Superior temporal gyrus (tissue), 1 donor: Measurements from ENCODE around the gene SKAP1.
"Not testable (repeated sequence)": the region's sequence is repeated elsewhere in the genome, so short reads cannot be mapped to it uniquely, and the experiment has no call there.

Experiments
- DNase-seq: peaks from one replicate; pipeline ENCODE4 v3.0.0-alpha.2; 2016; ENCODE audit errors: extremely low spot score

The SKAP1 gene

DNA sequence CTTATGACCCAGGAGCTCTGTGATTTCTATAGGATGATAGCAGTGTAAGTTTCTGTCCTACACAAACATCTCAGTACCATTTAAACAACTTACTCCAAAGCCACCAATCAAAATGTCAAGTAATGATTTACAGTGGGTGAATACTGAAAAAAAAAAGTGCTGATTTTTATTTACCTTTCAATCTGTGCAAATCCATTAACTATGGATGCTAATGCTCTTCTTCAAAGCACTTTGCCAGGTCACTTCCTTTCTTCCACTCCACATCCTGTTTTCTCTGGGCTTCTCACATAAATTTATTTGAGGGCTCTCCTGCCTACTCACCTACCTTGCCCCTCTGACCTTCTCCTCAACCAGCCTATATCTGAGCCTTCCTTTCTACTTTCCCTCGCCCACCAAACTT, 101.6 kb downstream of the SKAP1 start:
- no peak for DNase-seq

DNA sequence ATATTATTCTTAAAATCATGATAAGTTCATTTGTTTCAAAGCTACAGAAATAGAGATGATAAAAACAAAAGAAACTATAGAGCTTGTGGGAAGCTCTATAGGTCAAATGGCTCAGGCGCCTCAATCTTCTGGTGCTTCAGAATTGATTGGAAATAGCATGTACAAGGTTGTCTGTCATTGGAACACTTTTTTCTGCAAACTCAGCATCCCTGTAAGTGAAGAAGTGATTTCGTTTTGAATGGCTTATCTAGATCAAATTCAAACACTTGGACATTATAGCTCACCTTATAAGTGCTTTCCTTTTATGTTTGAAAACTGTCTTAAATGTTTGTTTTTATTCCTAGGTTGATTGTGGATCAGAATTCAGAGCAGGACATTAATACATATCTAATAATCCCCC, 103.7 kb downstream of the SKAP1 start:
- DNase-seq: no peak

DNA sequence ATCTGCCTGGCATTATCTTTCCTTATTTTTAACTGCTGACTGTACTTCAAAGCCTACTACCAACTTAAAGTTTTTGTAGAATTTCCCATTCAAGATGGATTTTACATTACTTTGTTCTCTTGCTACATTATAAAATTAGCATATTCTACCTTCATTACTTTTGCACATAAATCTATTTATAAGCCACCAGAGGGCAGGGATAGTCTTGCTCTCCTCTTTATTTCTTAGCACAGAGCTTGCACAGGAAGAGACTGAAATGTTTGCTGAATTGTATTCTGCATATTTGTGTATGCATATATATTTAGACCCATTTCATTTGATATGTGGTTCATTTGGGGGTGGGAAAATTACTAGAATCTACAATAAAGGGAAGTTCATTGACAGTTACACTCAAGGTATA, 108.0 kb downstream of the SKAP1 start:
- DNase-seq: no peak

DNA sequence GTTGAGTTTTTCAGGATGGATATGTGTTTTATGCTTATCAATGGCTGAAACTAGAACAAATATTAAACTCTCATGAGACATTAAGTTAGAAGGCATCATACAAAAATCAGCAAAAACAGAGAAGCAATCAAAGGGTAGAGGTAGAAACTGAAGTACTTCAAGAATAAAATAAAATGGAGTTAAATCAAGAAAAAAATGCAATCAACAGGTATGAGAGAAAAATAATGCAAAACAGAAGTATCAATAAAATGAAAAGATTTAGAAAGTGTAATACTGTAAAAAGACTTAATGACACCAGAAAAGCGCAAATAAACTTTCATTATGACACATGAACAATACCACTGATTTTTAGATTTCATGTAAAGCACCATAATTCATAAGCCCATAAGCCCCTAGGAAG, 112.3 kb downstream of the SKAP1 start:
- DNase-seq: no peak

DNA sequence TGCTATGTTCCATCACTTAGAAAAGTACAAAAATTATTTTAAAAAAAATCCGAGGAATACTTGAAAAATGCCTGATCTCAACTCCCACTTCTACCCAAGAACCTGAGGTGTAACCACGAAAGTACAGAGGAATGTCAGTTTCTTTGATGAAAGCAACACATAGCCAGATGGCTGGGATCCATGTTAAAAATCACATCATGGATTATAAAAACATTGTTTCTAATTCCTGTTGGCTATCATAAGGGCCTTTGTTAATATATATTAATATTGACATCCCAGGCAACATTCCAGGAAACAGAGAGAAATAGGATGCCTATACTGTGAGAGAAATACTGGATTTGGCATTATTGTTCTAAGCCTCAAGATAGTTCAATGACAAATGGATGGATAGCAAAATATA, 115.3 kb downstream of the SKAP1 start:
- DNase-seq: no peak

DNA sequence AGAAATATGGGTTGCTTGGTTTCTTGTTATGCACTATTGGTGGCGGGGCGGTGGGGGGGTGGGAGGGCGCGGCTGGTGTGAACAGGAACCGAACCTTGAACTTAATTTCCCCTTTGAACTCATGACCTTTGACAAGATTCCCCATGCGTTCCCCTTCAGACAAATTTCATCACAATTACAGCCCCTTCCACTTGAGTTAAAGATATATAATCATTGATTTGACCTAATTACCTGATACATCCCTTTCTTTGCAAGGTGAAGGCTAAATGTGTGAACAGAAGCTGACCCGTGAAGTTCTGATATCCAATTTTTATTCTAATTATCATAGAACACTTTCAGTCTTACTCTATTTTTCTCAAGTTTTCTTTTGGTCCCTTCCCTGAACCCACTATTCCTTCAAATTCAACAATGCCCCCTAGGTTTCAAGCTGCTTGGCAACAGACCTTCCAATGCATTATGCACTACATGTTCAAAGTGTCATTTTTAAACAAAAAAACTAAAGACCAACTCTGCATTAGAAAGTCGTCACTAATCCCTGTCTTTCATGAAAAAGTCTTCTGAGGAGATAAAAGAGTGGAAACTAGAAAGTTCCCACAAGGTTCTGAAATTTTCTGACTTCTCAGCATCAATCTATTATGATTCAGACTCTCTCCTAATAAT, 116.8 kb downstream of the SKAP1 start:
- no peak for DNase-seq

DNA sequence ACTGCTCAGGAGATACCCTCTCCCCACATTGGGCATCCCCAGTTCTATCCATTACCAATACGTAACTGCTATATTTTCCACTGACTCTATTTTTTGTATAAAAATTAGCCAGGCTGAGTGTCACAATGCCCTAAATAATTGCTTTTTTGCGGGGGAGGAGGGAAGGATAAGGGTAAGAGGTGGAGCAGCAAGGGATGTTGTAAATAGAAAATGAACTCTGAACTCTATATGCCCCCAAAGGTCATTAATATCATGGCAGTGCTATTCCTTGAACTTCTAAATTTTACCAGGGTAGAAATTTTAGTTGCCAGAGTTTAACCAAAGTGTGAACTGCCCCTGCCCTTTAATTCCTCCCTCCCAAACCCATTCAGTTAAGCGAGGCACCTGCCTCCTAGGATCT, 118.7 kb downstream of the SKAP1 start:
- DNase-seq: no peak

DNA sequence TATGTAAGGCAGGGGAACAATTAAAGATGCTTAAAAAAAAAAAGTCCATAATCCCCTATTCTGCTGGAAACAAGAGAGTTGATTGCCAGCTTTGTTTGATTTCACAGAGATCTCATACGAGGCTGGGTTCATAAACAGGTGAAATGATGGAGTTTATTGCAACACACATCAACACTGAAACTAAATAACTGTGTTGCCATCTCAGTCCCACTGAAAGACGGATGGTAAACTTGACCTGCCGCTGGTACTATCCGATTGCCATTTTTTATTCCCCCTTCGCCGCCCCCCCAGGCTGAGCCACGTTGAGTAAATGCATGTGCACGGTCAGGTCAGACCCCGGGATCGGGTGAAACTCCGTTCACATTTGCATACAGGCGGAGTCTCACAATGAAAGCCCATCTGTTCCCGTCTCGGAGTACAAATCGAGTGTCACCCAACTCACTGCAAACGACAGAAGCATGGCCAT, 119.2 kb downstream of the SKAP1 start:
- no peak for DNase-seq

DNA sequence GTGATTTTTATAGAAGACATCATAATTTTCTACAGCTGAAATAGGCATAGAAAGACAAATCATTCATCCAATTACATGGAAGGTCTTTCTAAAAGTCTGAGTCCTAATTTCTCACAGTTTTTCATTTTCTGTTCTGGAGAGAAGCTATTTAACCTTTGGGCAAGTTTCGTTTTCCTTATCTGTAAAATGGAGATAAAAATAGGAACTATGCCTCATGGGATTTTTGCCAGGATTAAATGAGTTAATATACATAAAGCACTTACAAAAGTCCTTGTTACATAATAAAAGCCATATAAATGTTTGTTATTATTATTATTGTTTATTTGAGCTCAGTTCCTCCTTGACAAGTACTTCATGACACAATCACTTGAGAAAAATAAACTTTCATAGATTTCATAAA, 121.4 kb downstream of the SKAP1 start:
- DNase-seq: no peak

DNA sequence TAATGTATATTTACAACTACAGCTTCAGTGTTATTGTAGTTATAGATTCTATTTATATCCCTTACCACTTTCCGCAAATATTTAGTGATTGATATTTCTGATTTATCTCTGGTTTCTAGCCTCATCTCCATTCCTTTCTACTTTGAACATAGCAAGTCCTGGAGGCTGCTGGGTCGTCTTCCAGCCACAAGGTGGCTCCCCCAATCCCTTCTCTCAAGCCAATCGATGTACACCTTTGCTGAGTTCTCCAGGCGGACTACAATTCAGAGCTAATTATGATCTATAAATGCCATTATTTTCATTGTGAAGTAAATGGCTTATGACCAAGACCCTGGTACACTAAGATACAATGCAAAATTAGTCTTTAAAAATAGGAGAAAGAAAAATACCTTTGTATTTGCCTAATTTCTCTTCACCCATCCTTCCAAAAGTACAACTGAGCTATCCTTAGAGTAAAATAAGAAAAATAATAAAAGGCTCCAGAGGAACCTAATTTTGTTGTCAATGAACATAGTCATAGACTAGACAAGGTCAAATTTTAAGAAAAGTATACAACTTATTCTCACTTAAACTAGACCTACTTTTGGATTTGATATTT, 122.1 kb downstream of the SKAP1 start:
- no peak for DNase-seq

DNA sequence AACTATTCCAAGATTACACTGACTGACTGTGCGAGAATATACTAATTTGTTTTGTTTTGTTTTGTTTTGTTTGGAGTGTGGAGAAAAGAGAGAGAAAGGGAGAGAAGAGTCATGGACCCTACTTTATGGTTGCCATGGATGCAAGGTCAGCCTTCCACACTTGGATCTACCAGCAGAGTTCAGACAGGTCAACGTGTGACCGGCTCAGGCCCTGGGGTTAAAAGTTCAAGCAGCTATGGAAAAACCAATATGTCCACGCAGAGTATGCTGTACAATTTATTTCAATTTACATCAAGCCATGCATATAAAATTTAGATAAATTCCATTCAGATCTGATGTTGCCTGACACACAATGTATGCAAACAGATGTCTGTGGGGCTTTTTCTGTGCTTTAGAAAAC, 122.8 kb downstream of the SKAP1 start:
- DNase-seq: no peak

DNA sequence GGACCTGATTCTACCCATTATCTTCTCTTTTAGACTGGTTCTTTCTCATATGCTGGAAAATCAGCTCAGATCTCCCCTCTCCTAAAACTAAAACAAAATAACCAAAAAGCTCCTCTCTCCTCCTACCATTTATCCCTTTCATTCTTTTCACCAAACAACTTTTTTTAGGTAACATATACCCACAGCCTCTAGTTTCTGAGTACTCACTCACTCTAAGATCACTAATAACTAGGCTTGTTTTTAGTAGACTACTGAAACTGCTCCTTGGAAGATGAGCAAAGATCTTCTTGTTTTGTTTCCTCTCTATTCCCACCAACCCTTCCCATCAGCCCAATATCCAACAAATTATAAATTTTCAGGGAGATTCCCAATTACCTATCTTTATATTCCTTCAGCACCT, 129.0 kb downstream of the SKAP1 start:
- DNase-seq: no peak

DNA sequence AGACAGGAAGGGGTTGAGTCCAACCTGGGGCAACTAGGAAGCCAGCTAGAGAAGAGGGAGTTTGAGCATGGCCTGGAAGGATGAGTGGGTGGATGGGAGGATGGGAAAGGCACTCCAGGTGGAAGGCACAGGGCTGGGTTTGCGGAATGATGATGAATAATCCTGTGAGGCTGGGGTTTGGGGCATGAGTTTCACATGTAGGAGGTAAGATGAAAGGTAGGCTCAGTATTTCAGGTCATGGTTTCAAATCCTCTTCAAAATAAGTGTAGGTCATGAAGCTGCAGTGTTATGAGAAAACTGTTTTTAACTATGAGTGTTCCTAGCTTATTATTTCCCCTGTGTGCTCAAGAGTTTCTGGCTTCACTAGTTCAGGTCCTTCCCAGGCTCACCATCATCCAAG, 130.3 kb downstream of the SKAP1 start:
- DNase-seq: no peak

DNA sequence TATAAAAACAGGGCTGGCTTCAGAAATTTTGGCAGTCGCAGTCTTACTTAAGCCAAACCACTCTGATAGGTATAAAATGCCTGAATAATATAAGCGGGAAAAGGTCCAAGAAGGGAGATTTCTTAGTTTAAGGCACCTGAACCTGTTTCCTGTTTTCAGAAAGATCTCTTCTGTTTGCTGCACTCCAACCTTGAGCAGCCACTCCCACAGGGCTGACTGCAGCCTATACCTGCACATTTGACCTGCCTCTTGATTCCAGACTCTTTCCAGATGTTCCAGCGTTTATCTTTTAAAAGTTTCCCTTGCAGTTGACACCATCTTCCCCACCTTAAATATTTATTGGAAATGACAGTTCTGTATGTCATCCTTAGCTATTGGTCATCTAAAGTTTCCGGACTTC, 132.2 kb downstream of the SKAP1 start:
- DNase-seq: no peak

DNA sequence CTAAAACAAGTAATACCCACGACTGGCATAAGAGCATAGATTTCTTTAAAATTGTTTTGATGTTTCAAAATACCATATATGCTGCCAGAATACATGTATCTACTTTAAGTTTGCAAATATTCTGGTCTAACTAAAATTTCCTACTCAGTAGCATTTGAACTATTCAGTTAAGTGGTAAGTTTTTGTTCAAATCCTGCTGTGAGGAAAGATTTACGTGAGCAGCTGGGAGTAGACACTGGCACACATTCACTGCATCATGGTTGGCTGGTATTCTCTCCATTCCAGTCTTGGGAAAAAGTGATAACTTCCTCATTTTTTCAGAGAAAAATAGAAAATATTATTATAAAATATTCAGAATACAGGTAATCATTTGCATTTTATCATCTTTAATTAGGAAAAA, 133.6 kb downstream of the SKAP1 start:
- no peak for DNase-seq

DNA sequence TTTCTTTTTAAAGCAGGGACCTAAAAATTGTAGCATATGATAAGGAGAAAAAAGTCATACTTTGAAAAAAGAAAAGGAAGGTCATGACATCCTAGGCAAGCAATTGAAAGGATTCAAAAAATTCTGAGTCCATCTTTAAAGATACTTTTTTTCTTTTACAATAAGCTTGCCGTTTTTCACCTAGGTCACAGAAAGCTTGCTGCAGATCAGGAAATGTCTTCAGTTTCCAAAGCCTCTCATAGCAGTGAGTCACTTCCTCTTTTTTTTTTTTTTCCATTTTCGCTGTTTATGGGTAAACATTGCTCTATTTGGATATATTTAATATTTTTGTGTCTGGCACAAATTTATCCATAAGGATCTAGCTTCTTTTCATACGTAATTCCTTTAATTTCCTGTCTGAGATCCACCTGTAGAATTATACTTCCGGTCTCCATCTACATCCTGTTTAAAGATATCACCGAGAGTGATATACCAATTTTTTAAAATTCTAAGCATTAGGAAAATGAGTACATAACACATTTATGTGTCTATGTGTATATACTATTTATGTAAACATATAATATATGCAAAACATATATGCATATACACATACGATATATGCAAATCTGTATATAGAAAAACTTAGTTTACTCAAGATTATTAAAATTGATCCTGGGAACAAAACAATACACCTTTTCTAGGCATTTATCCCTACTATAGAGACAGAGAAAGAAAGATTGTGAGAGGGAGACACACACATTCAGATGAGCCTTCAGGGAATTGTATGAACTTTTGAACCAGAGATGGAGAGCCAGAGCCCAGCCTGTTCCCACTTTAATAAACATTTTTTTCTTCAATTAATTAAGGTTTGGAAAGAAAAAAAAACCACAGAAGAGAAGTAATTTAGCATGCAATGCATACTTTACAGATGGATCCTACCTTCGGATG, 134.4 kb downstream of the SKAP1 start:
- no peak for DNase-seq

DNA sequence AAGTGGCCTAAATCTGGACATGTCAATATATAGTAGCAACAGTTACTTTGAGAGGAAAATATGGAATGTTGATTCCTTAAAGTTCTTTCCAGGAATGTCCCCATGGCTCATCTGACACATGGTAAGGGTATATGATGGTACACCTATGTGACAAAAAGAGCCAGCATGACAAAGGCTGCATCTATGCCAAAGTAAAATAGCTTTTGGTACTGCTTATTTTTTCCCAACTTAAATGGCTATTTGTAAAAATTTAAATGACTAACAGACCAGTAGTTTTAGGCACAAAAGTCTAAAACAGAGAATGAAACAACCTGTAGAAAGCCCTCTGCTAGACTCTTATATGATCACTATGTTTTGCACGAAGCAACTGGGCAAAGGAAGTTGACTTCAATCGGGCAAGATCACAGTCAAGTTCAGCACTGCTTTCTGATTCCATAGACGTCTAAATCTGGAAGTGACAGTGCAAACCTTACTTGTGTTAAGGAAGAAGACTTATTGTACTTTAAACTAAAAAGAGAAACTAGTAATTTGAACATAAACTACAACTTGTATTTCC, 135.1 kb downstream of the SKAP1 start:
- no peak for DNase-seq

DNA sequence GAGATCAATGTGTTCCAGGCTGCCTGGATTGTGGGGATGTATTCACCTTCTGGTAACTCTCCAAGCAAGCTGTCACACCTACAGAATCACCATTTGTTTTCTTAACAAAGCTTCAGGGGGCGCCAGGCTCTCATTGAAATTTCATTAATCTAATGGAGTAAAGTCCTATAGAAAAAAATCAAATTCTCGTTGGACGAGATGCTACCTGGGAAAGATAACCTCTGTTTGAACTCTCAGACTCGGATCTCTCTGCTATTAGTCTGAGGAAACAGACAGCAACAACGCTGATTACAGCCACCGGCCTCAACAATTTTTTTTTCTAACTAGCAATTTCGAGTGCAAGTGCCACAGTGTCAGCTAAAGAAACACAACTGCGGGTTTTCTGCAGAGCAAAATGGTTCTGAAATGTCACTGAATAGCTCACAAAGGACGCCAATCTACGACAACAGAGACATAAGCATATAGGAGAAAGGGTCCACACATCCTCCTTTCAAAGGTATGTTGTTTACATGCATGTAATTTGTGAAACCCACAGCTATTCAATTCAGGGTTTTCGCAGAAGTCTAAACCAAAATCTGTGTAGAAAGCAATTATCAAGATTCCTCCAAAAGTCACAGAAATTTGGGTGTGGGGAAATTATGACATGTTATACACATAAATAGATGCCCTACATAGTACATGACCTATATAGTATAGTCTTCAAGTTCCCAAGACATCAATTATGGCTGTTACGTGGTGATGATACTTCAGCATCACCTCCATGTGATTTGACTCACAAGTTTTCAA, 135.8 kb downstream of the SKAP1 start:
- DNase-seq: no peak

DNA sequence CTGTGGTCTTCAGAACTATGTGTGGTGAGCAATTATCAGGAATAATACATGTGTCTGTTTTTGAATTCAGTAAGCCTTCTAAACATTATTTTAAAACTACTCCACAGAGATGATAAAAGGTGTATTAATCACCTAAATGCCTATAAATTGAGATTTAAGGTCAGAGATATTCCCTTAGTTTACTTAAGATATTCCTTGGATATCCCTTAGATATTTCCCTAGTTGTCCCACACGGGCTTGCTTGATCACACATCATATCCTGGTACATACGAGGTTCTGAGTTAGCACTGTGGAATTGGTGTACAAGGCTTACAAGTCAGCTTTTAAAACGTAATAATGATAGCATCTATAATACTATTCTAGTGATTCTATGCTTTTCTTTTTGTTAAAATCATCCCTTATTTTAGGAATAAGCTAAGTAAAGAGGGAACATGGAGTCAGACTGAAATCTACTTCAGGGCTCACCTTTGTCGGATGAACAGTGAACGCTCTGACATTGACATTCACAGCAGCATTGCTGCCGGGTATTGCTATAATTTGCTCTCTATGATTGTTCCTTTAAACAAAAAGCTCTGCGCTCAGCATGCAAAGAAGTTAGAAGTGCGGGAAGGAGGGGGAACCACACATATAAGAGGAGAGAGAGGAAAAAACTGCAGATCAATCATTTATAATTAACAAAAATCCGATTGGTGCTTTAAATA, 136.5 kb downstream of the SKAP1 start:
- no peak for DNase-seq

DNA sequence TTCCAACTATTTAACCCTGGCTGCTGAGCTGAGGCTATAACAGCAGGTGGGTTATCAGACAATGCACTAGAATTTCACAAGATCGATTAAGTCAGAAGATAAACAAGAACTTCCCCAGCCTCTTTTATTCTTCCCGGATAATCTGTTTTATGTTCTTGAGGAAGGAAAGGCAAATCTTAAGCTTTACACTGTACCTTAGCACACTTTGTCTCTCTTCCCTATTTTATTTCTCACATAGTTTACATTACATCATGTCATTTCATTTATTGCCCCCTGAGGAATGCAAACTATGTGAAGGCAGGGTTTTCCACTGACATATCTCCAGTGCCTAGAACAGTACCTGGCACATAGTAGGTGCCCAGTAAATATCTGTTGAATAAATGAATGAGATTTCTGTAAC, 139.6 kb downstream of the SKAP1 start:
- no peak for DNase-seq

DNA sequence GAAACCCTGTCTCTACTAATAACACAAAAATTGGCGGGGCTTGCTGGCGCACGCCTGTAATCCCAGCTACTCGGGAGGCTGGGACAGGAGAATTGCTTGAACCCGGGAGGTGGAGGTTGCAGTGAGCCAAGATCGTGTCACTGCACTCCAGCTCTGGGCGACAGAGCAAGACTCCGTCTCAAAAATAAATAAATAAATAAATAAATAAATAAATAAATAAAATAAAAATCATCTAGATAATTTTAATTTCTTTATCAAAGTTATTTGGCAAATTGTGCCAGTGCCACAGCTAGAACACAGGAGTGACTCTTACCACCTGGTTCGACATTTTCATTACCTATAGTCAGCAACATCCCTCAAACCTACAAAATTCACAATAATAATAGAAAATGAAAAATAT, 143.1 kb downstream of the SKAP1 start:
- not testable (repeated sequence) for DNase-seq
